H1 (cell line): ENCODE data around the gene TFF1. TPM values are rescaled to one million over a fixed set of nuclear protein-coding genes. Genes with fewer than 3 reads are reported as not detected.

ENCODE experiments used
- ASH2L ChIP-seq: fragments of 200-600, 300-600 bp; sonication (generic); IDR thresholded peaks from one replicate; pipeline ENCODE4 v1.7.1; 2017; ENCODE audit warnings: low read length
- CBX8 ChIP-seq: fragments of 300-800, 300-1000 bp; sonication (generic); IDR thresholded peaks from 2 replicates; pipeline ENCODE4 v1.7.1; 2016; ENCODE audit warnings: low read depth, low read length, borderline replicate concordance
- E2F6 ChIP-seq: IDR thresholded peaks from 2 replicates; pipeline ENCODE4 v1.6.1; 2012; ENCODE audit warnings: inconsistent platforms
- PHF8 ChIP-seq: fragments of 200-600 bp; sonication (generic); conservative IDR thresholded peaks from 2 replicates; pipeline ENCODE4 v1.7.1; 2012; ENCODE audit warnings: low read depth, mild to moderate bottlenecking, inconsistent platforms, low read length, moderate library complexity
- RBBP5 ChIP-seq: IDR thresholded peaks from 2 replicates; pipeline ENCODE4 v1.7.1; 2012; ENCODE audit warnings: low read depth, mild to moderate bottlenecking, inconsistent platforms, low read length, moderate library complexity, borderline replicate concordance
- SIN3A ChIP-seq, 2 experiments: IDR thresholded peaks in 1 of 2; conservative IDR thresholded peaks in 1 of 2; 2 replicates each; pipeline ENCODE4 v1.6.1; 2011 to 2012; ENCODE audit warnings: low read length in 2 of 2, improper control_type of control experiment in 1 of 2, low read depth in 1 of 2, mild to moderate bottlenecking in 1 of 2
- TAF1 ChIP-seq: IDR thresholded peaks from 2 replicates; pipeline ENCODE4 v1.6.1; 2011; ENCODE audit warnings: mild to moderate bottlenecking, low read depth, low read length
- polyA plus RNA-seq, 7 experiments: library from polyadenylated mRNA; depleted of rRNA in 3 of 7; stranded (reverse) in 5 of 7; unstranded in 2 of 7; fragments of >200 nt in 5 of 7; fragments of 200-250 nt in 2 of 7; gene quantifications; 1 replicate in 5 of 7; 2 replicates in 1 of 7; 4 replicates in 1 of 7; pipeline versions ENCODE4 v1.2.1 to v1.2.3, GENCODE V29; 2011 to 2013; ENCODE audit warnings: missing spikeins in 2 of 7, mixed read lengths in 2 of 7
- total RNA-seq: library from RNA; stranded (reverse); fragmentation: NEBNext Ultra II Directional; extraction: Animal tissue kit (Norgen Biotek cat#: 25700); gene quantifications from 2 replicates; pipeline ENCODE4 v1.2.1, GENCODE V29; 2021

The TFF1 gene
- total and polyA plus RNA-seq, 2 of the 8 experiments (the other 6 are each of a cell fraction or from before 2014, with no cell fraction given) = not detected

GRCh38 chr21:42356650-42357049 lies 9.7 kb downstream of the TFF1 start (continued):
- TF ChIP-seq E2F6 = no peak
- TF ChIP-seq TAF1 = no peak
- TF ChIP-seq RBBP5 = no peak
- no peak for TF ChIP-seq PHF8
- no peak for TF ChIP-seq SIN3A (conservative IDR thresholded peaks at IDR 0.05 in 1 of 2, IDR thresholded peaks at IDR 0.05 in 1 of 2; ENCODE audit: low read depth in 1 of 2, low read length in 2 of 2)
- TF ChIP-seq ASH2L = no peak
- no peak for TF ChIP-seq CBX8
- TF ChIP-seq, all 59 proteins: peak for 0
